Right lobe of liver (tissue), 6 donors: ENCODE results near the gene CCL16. TPM values are rescaled to one million over a fixed set of nuclear protein-coding genes. Genes with fewer than 3 reads are reported as not detected.

Source experiments
- ATAC-seq, 4 donors: fragments of 200-7000 bp; cut with Tn5 transposase; one replicate each; pipeline ENCODE4 v1.9.1; 2020; ENCODE audit warnings: mild to moderate bottlenecking in 4 of 4, moderate library complexity in 4 of 4
- DNase-seq, 3 donors: peaks; one replicate each; pipeline ENCODE4 v3.0.0-alpha.2; 2020
- H3K27ac ChIP-seq, 3 donors: fragments of 200-600 bp; one replicate each; pipeline ENCODE4 v1.8.0; 2022
- H3K27me3 ChIP-seq, 2 donors: fragments of 200-600 bp; one replicate each; pipeline ENCODE4 v1.8.0; 2022
- H3K36me3 ChIP-seq, 4 donors: fragments of 200-600 bp; sonication (generic) in 1 of 4; one replicate each; pipeline versions ENCODE4 v1.5.1 to v1.8.0; 2017 to 2022; ENCODE audit warnings: control low read depth in 1 of 4
- H3K4me1 ChIP-seq, 4 donors: fragments of 200-600 bp; sonication (generic) in 1 of 4; one replicate each; pipeline versions ENCODE4 v1.5.1 to v1.8.0; 2017 to 2022; ENCODE audit warnings: control low read depth in 1 of 4
- H3K4me3 ChIP-seq, 3 donors: fragments of 200-600 bp; one replicate each; pipeline ENCODE4 v1.8.0; 2022
- H3K9me3 ChIP-seq, 4 donors: fragments of 200-600 bp; sonication (generic) in 1 of 4; one replicate each; pipeline versions ENCODE4 v1.5.1 to v1.8.0; 2017 to 2022; ENCODE audit warnings: control low read depth in 1 of 4
- CTCF ChIP-seq, 4 donors: fragments of 200-600 bp in 3 of 4; fragments of 450-650 bp in 1 of 4; IDR thresholded peaks; one replicate each; pipeline versions ENCODE4 v1.5.1 to v1.8.0; 2016 to 2022; ENCODE audit warnings: antibody characterized with exemption in 4 of 4, mild to moderate bottlenecking in 2 of 4
- POLR2A ChIP-seq: fragments of 450-650 bp; IDR thresholded peaks from one replicate; pipeline ENCODE4 v1.6.1; 2017; ENCODE audit warnings: antibody characterized with exemption, mild to moderate bottlenecking
- WGBS: methylation state at CpG from one replicate; pipeline ENCODE4 v1.1.6; 2018; ENCODE audit warnings: low coverage, low lambda C conversion rate; ENCODE audit not compliant: insufficient coverage; ENCODE audit errors: missing lambda C conversion rate; 5-methylcytosine and 5-hydroxymethylcytosine counted together
- intact Hi-C, 2 donors: fragments of 100-400 bp; cut with DNase I; formaldehyde crosslinking; loops; one replicate each; pipeline versions ENCODE4 v1.11.2 to v1.14.1; 2022
- total RNA-seq, 6 experiments: library from RNA; depleted of rRNA in 2 of 6; stranded (reverse); fragments of >200 nt in 2 of 6; fragmentation: NEBNext Ultra II Directional in 3 of 6; extraction: Animal tissue kit (Norgen Biotek cat#: 25700) in 3 of 6; gene quantifications; one replicate each; pipeline versions ENCODE4 v1.1.0 to v1.2.4, GENCODE V29; 2016 to 2023
- donor health status: DM: no; HTN: yes; CAD: no.
- donor health status: DM: no; HTN: no; CAD: no.
- donor health status: DM: no; HTN: no; CAD: no.
- donor health status: DM: no; HTN: yes; CAD: no.
- donor health status: DM: no; HTN: yes; CAD: no.

The CCL16 gene
- total RNA-seq, 6 experiments from 2014 or later, result 26.5 to 52.6 (median 36.5) TPM

GRCh38 chr17:36001862-36002603, 20.7 kb upstream of the CCL16 start:
- ATAC-seq (peak; percentile 66 to 85 (median 74)), DNase-seq (peak; percentile 78 to 95 (median 88))
- peak overlapping the region; percentile 30 to 55 (median 53) for H3K4me3 ChIP-seq
- peak overlapping the region; percentile 72 to 74 (median 74) for H3K27ac ChIP-seq
- peaks cover 0 to 49% (median 17%) of the 10 kb centered on the region in 4 donors for H3K4me1 ChIP-seq
- no peak for TF ChIP-seq POLR2A
- no peak for TF ChIP-seq CTCF (IDR thresholded peaks at IDR 0.05)
- intact Hi-C loops, result no loop called here
- H3K9me3 ChIP-seq, result no peaks in the 10 kb centered on the region
- H3K36me3 ChIP-seq, result peaks cover 0 to 12% (median 1%) of the 10 kb centered on the region in 4 donors
- WGBS, result 51% methylated on average over 3 of the region's 6 CpGs
- no peaks in the 10 kb centered on the region for H3K27me3 ChIP-seq

DNA sequence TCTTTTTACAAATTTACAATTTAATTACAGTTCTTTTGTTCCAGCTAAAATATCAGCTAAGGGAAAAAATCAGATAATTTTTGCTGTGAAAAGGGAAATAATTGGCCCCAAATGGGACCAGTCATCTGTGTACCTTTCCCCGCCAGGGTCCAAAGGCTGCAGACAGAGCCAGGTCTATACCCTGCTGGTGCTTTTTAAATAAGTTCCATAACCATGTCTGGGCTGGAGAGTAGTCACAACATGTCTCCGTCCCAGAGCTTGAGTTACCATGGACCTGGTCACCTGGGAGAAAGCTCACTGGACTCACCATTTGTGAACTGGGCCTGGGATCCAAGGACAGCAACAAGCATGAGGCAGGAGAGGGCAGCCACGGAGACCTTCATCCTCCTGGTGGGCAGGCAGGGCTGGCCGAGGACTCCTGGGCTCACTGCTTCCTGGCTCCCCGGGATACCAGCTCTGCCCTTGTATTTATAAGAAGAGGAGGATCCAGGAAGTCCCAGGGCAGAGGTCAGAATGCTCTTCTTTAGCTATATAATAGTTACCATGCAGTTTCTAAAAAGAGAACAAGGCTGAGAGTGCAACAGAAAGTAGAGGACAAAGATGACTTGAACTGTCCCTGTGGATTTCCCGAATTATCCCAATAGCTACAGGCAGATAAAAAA, 19.9 kb upstream of the CCL16 start, which contains the start of gene CCL15:
Gene CCL15, minus strand, starts transcription at position 444 of the 662 bp plus-strand sequence. Its CDS starts 61 bp downstream, at position 383.
- peak within 1 kb of the TSS; percentile 30 to 55 (median 53) for H3K4me3 ChIP-seq
- peaks cover 0 to 16% (median 1%) of the 10 kb centered on the region in 4 donors for H3K36me3 ChIP-seq
- intact Hi-C loops, result no loop called here
- WGBS, result 18% methylated on average over 5 of the region's 6 CpGs
- DNase-seq (peak in 1 of 3 donors; percentile 68), ATAC-seq (peak; percentile 67 to 76 (median 72))
- H3K27me3 ChIP-seq, result no peaks in the 10 kb centered on the region
- peak within 1 kb of the TSS; percentile 72 to 74 (median 74) for H3K27ac ChIP-seq
- H3K9me3 ChIP-seq, result no peaks in the 10 kb centered on the region
- TF ChIP-seq CTCF (IDR thresholded peaks at IDR 0.05) (no peak), POLR2A (peak; percentile 61)
- H3K4me1 ChIP-seq, result peaks cover 0 to 43% (median 14%) of the 10 kb centered on the region in 4 donors

- H3K4me3 ChIP-seq, result peak overlapping the region; percentile 30 to 55 (median 53)
- DNase-seq, result no peak
Measured at GRCh38 chr17:36000732-36001109, 19.4 kb upstream of the CCL16 start.

DNA sequence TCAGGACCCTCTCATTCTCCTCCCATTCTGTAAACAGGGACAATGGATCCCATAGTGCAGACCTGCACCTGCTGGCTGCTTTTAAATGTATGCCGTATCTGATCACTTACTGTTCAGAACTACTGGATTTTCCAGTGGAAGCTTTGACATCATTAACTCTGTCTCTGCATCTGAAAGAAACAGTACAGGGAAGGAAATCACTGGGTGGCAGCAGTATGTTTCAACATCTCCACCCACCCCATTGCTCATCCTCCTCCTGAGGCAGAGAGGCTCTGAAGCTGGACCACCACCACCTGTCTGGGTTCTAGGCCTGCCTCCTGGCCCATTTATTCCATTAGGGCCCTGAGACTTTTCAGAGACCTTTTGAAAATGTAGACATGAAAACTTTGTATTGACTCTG, 17.5 kb upstream of the CCL16 start:
- no peak overlapping the region for H3K27ac ChIP-seq
- ATAC-seq (no peak), DNase-seq (no peak)
- H3K27me3 ChIP-seq, result no peaks in the 10 kb centered on the region
- no peaks in the 10 kb centered on the region for H3K9me3 ChIP-seq
- WGBS, result 50% methylated on average over 1 of the region's 1 CpG
- TF ChIP-seq POLR2A (no peak), CTCF (IDR thresholded peaks at IDR 0.05) (no peak)
- no peak overlapping the region for H3K4me3 ChIP-seq
- intact Hi-C loops, result no loop called here
- H3K4me1 ChIP-seq, result peaks cover 0 to 36% (median 14%) of the 10 kb centered on the region in 4 donors
- peaks cover 0 to 16% (median 1%) of the 10 kb centered on the region in 4 donors for H3K36me3 ChIP-seq

More at GRCh38 chr17:36000732-36001109, 19.4 kb upstream of the CCL16 start:
- WGBS, result 23% methylated on average over 6 of the region's 6 CpGs
- Histone ChIP-seq H3K4me1 (peaks cover 0 to 37% (median 12%) of the 10 kb centered on the region in 4 donors), H3K27ac (peak overlapping the region; percentile 72 to 74 (median 74)), H3K27me3 (no peaks in the 10 kb centered on the region), H3K36me3 (peaks cover 0 to 16% (median 1%) of the 10 kb centered on the region in 4 donors), H3K9me3 (no peaks in the 10 kb centered on the region)
- no peak for TF ChIP-seq POLR2A
- no peak for TF ChIP-seq CTCF (IDR thresholded peaks at IDR 0.05)
- intact Hi-C loops, result no loop called here
- peak; percentile 31 to 56 (median 33) for ATAC-seq
